ENCODE results near the gene GOLGA6L24. TPM values are rescaled to one million over a fixed set of nuclear protein-coding genes. Genes with fewer than 3 reads are reported as not detected.
A peak's percentile ranks its signal among the peaks of the same experiment; 100 is the strongest.
"Not testable (repeated sequence)": the region's sequence is repeated elsewhere in the genome, so short reads cannot be mapped to it uniquely, and the experiment has no call there.

The GOLGA6L24 gene
- total and polyA plus RNA-seq, 7 experiments from 2014 or later, result not detected

- intact Hi-C loops (cut with micrococcal nuclease); H3K36me3 ChIP-seq (ENCODE audit: control insufficient read depth in 2 of 3, insufficient read depth in 3 of 3, low read length in 3 of 3); H3K4me3 ChIP-seq (ENCODE audit: low read length); ATAC-seq; H3K36me3 Mint-ChIP-seq; H3K27ac ChIP-seq (ENCODE audit: low read depth, low read length); POLR2A ChIA-PET; H3K9me3 Mint-ChIP-seq; H3K9me3 ChIP-seq (ENCODE audit: control insufficient read depth in 2 of 3, low read length in 3 of 3); CTCF ChIA-PET; H3K4me1 ChIP-seq (ENCODE audit: control insufficient read depth in 2 of 2, insufficient read depth in 2 of 2, low read length in 2 of 2); H3K27me3 Mint-ChIP-seq; H3K27me3 ChIP-seq (ENCODE audit: control insufficient read depth in 2 of 2, insufficient read depth in 2 of 2, low read length in 2 of 2); H3K4me1 Mint-ChIP-seq: not testable (repeated sequence)
- DNase-seq, result peak in 6 of 9 donors; percentile 4 to 28 (median 7)
- H3K27ac Mint-ChIP-seq, result peak overlapping the region in 8 of 9 donors; percentile 79 to 96 (median 94)
- H3K4me3 Mint-ChIP-seq, result peak overlapping the region; percentile 89 to 100 (median 99)
Measured at GRCh38 chr15:28321358-28322078, 36.4 kb downstream of the GOLGA6L24 start.

DNA sequence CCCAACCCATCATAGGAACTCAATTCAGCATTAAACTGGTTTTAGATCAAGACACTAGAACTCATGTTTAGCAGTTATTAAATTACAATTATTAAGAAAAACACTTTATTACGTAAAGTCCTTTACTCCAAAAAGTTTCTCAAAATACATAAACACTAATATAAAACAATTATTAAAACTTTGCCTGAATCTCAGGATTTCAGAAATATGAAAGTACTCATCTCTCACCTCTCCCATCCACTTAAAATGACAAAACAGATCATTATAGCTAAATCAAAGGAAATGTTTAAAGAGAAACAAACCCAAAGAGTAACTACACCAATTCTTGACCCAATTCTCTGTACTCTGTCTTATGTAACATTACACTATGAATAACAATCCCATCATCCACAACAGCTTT lies 38.2 kb downstream of the GOLGA6L24 start:
- H3K36me3 ChIP-seq (ENCODE audit: control insufficient read depth in 2 of 3, insufficient read depth in 3 of 3, low read length in 3 of 3); H3K27me3 Mint-ChIP-seq; H3K4me1 Mint-ChIP-seq; CTCF ChIA-PET; H3K4me3 ChIP-seq (ENCODE audit: low read length); H3K4me1 ChIP-seq (ENCODE audit: control insufficient read depth in 2 of 2, insufficient read depth in 2 of 2, low read length in 2 of 2); ATAC-seq; H3K9me3 Mint-ChIP-seq; H3K9me3 ChIP-seq (ENCODE audit: control insufficient read depth in 2 of 3, low read length in 3 of 3); H3K27me3 ChIP-seq (ENCODE audit: control insufficient read depth in 2 of 2, insufficient read depth in 2 of 2, low read length in 2 of 2); H3K27ac ChIP-seq (ENCODE audit: low read depth, low read length); DNase-seq; intact Hi-C loops (cut with micrococcal nuclease); POLR2A ChIA-PET: not testable (repeated sequence)
- Mint-ChIP-seq H3K27ac (peak overlapping the region in 1 of 9 donors; percentile 42), H3K36me3 (peaks cover 3 to 11% (median 10%) of the 10 kb centered on the region in 5 donors), H3K4me3 (peak overlapping the region in 4 of 10 donors; percentile 4 to 34 (median 12))

DNA sequence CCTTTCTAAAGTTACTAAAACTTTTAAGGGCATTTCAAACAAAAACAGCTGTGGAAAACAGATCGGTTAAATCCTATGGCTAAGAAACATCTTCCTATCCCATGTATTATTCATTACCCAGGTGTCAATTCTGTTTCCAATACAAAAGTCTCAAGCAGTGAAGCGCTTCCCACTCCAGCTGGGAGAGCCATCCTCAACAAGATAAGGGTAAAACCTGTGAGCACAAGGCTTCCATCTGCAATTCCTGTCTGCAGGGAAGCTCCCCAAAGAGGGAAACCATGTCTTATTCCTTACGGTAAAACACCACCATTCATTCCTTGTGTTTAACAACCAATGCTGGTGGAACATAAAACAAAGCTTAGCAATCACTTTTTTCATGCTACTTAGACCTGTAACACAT lies 39.1 kb downstream of the GOLGA6L24 start:
- H3K27ac Mint-ChIP-seq; H3K4me1 ChIP-seq (ENCODE audit: control insufficient read depth in 2 of 2, insufficient read depth in 2 of 2, low read length in 2 of 2); DNase-seq; POLR2A ChIA-PET; H3K4me3 Mint-ChIP-seq; ATAC-seq; H3K9me3 Mint-ChIP-seq; H3K36me3 ChIP-seq (ENCODE audit: control insufficient read depth in 2 of 3, insufficient read depth in 3 of 3, low read length in 3 of 3); H3K27me3 ChIP-seq (ENCODE audit: control insufficient read depth in 2 of 2, insufficient read depth in 2 of 2, low read length in 2 of 2); H3K4me3 ChIP-seq (ENCODE audit: low read length); H3K27ac ChIP-seq (ENCODE audit: low read depth, low read length); H3K9me3 ChIP-seq (ENCODE audit: control insufficient read depth in 2 of 3, low read length in 3 of 3); CTCF ChIA-PET; H3K27me3 Mint-ChIP-seq; intact Hi-C loops (cut with micrococcal nuclease): not testable (repeated sequence)
- peaks cover 4 to 14% (median 9%) of the 10 kb centered on the region in 7 donors for H3K4me1 Mint-ChIP-seq
- H3K36me3 Mint-ChIP-seq, result peaks cover 7 to 17% (median 16%) of the 10 kb centered on the region in 5 donors

GRCh38 chr15:28318122-28318521 lies 39.8 kb downstream of the GOLGA6L24 start:
- DNase-seq; ATAC-seq; H3K4me3 Mint-ChIP-seq; H3K9me3 Mint-ChIP-seq; H3K4me3 ChIP-seq (ENCODE audit: low read length); H3K27ac Mint-ChIP-seq; intact Hi-C loops (cut with micrococcal nuclease); H3K27me3 Mint-ChIP-seq; H3K27ac ChIP-seq (ENCODE audit: low read depth, low read length); H3K9me3 ChIP-seq (ENCODE audit: control insufficient read depth in 2 of 3, low read length in 3 of 3); H3K27me3 ChIP-seq (ENCODE audit: control insufficient read depth in 2 of 2, insufficient read depth in 2 of 2, low read length in 2 of 2); H3K4me1 ChIP-seq (ENCODE audit: control insufficient read depth in 2 of 2, insufficient read depth in 2 of 2, low read length in 2 of 2); H3K36me3 ChIP-seq (ENCODE audit: control insufficient read depth in 2 of 3, insufficient read depth in 3 of 3, low read length in 3 of 3); CTCF ChIA-PET; POLR2A ChIA-PET: not testable (repeated sequence)
- H3K4me1 Mint-ChIP-seq, result peaks cover 4 to 14% (median 9%) of the 10 kb centered on the region in 7 donors
- peaks cover 7 to 22% (median 20%) of the 10 kb centered on the region in 5 donors for H3K36me3 Mint-ChIP-seq

GRCh38 chr15:28316958-28317357 lies 40.9 kb downstream of the GOLGA6L24 start:
- CTCF ChIA-PET; H3K27me3 Mint-ChIP-seq; H3K9me3 Mint-ChIP-seq; H3K27ac ChIP-seq (ENCODE audit: low read depth, low read length); H3K4me1 ChIP-seq (ENCODE audit: control insufficient read depth in 2 of 2, insufficient read depth in 2 of 2, low read length in 2 of 2); H3K27me3 ChIP-seq (ENCODE audit: control insufficient read depth in 2 of 2, insufficient read depth in 2 of 2, low read length in 2 of 2); H3K9me3 ChIP-seq (ENCODE audit: control insufficient read depth in 2 of 3, low read length in 3 of 3); H3K4me3 ChIP-seq (ENCODE audit: low read length); intact Hi-C loops (cut with micrococcal nuclease); H3K36me3 ChIP-seq (ENCODE audit: control insufficient read depth in 2 of 3, insufficient read depth in 3 of 3, low read length in 3 of 3); DNase-seq; H3K4me3 Mint-ChIP-seq; POLR2A ChIA-PET; ATAC-seq; H3K27ac Mint-ChIP-seq: not testable (repeated sequence)
- peaks cover 4 to 14% (median 9%) of the 10 kb centered on the region in 7 donors for H3K4me1 Mint-ChIP-seq
- H3K36me3 Mint-ChIP-seq, result peaks cover 7 to 22% (median 20%) of the 10 kb centered on the region in 5 donors

- peaks cover 0 to 24% (median 9%) of the 10 kb centered on the region in 11 donors for H3K9me3 Mint-ChIP-seq
- H3K4me1 Mint-ChIP-seq, ATAC-seq: not testable (repeated sequence)
Measured at GRCh38 chr15:28310454-28310853, 47.4 kb downstream of the GOLGA6L24 start.

GRCh38 chr15:28308718-28309117 lies 49.2 kb downstream of the GOLGA6L24 start:
- POLR2A ChIA-PET; intact Hi-C loops (cut with micrococcal nuclease); H3K9me3 ChIP-seq (ENCODE audit: control insufficient read depth in 2 of 3, low read length in 3 of 3): not testable (repeated sequence)

More at GRCh38 chr15:28310454-28310853, 47.4 kb downstream of the GOLGA6L24 start:
- DNase-seq; H3K27ac ChIP-seq (ENCODE audit: low read depth, low read length); H3K4me3 ChIP-seq (ENCODE audit: low read length); intact Hi-C loops (cut with micrococcal nuclease); H3K27me3 Mint-ChIP-seq; H3K27ac Mint-ChIP-seq; H3K9me3 ChIP-seq (ENCODE audit: control insufficient read depth in 2 of 3, low read length in 3 of 3); H3K36me3 ChIP-seq (ENCODE audit: control insufficient read depth in 2 of 3, insufficient read depth in 3 of 3, low read length in 3 of 3); H3K4me1 ChIP-seq (ENCODE audit: control insufficient read depth in 2 of 2, insufficient read depth in 2 of 2, low read length in 2 of 2); POLR2A ChIA-PET; H3K27me3 ChIP-seq (ENCODE audit: control insufficient read depth in 2 of 2, insufficient read depth in 2 of 2, low read length in 2 of 2); CTCF ChIA-PET; H3K4me3 Mint-ChIP-seq: not testable (repeated sequence)
- peaks cover 7 to 43% (median 33%) of the 10 kb centered on the region in 5 donors for H3K36me3 Mint-ChIP-seq

More at GRCh38 chr15:28308718-28309117, 49.2 kb downstream of the GOLGA6L24 start:
- H3K4me1 ChIP-seq (ENCODE audit: control insufficient read depth in 2 of 2, insufficient read depth in 2 of 2, low read length in 2 of 2); H3K27ac ChIP-seq (ENCODE audit: low read depth, low read length); H3K27ac Mint-ChIP-seq; H3K36me3 ChIP-seq (ENCODE audit: control insufficient read depth in 2 of 3, insufficient read depth in 3 of 3, low read length in 3 of 3); CTCF ChIA-PET; H3K4me3 Mint-ChIP-seq; H3K27me3 ChIP-seq (ENCODE audit: control insufficient read depth in 2 of 2, insufficient read depth in 2 of 2, low read length in 2 of 2); H3K4me3 ChIP-seq (ENCODE audit: low read length); H3K4me1 Mint-ChIP-seq; ATAC-seq; H3K27me3 Mint-ChIP-seq; DNase-seq: not testable (repeated sequence)
- H3K36me3 Mint-ChIP-seq, result peaks cover 3 to 34% (median 19%) of the 10 kb centered on the region in 5 donors
- peaks cover 0 to 26% (median 9%) of the 10 kb centered on the region in 11 donors for H3K9me3 Mint-ChIP-seq
